OCI-LY1 (cell line): ENCODE results near the gene LRRC71.
A peak's percentile ranks its signal among the peaks of the same experiment; 100 is the strongest.

ENCODE experiments used
- H2AFZ ChIP-seq: fragments of 200-600 bp; sonication (generic), shearing (Covaris generic); 2 replicates; pipeline ENCODE4 v1.6.0; 2014; ENCODE audit warnings: antibody characterized with exemption, mild to moderate bottlenecking, low read length
- H3F3A ChIP-seq: fragments of 200-600 bp; sonication (generic), shearing (Covaris generic); 2 replicates; pipeline ENCODE4 v1.6.0; 2014; ENCODE audit warnings: mild to moderate bottlenecking, antibody characterized with exemption, low read length, moderate library complexity; ENCODE audit not compliant: insufficient read depth
- H3K27ac ChIP-seq: fragments of 200-600 bp; sonication (generic); 2 replicates; pipeline ENCODE4 v1.5.1; 2014; ENCODE audit warnings: low read length, mixed run types, mild to moderate bottlenecking, low read depth; ENCODE audit not compliant: poor library complexity, severe bottlenecking
- H3K27me3 ChIP-seq: fragments of 200-600 bp; sonication (generic); 2 replicates; pipeline ENCODE4 v1.6.0; 2014; ENCODE audit warnings: antibody characterized with exemption, mild to moderate bottlenecking, low read length, moderate library complexity; ENCODE audit not compliant: insufficient read depth
- H3K36me3 ChIP-seq: fragments of 200-600 bp; sonication (generic); 2 replicates; pipeline ENCODE4 v1.6.1; 2014; ENCODE audit warnings: mild to moderate bottlenecking, antibody characterized with exemption, low read length, moderate library complexity, mixed read lengths; ENCODE audit not compliant: insufficient read depth
- H3K4me1 ChIP-seq: fragments of 200-600 bp; sonication (generic); 2 replicates; pipeline ENCODE4 v1.5.1; 2014; ENCODE audit warnings: mild to moderate bottlenecking, low read length, moderate library complexity; ENCODE audit not compliant: insufficient read depth, severe bottlenecking
- H3K4me2 ChIP-seq: fragments of 200-600 bp; sonication (generic), shearing (Covaris generic); 2 replicates; pipeline ENCODE4 v1.6.1; 2014; ENCODE audit warnings: low read length
- H3K4me3 ChIP-seq: fragments of 200-600 bp; sonication (generic); 2 replicates; pipeline ENCODE4 v1.5.1; 2014; ENCODE audit warnings: low read length, low read depth, mild to moderate bottlenecking, mixed read lengths; ENCODE audit not compliant: poor library complexity, severe bottlenecking
- H3K79me2 ChIP-seq: fragments of 200-600 bp; shearing (Covaris generic); 2 replicates; pipeline ENCODE4 v1.6.1; 2016; ENCODE audit warnings: mixed run types, low read length, mixed read lengths; ENCODE audit not compliant: insufficient read depth
- H3K9ac ChIP-seq: fragments of 200-600 bp; sonication (generic), shearing (Covaris generic); 2 replicates; pipeline ENCODE4 v1.6.1; 2014; ENCODE audit warnings: mild to moderate bottlenecking, low read length, mixed read lengths
- H3K9me2 ChIP-seq: fragments of 200-600 bp; sonication (generic), shearing (Covaris generic); 2 replicates; pipeline ENCODE4 v1.6.1; 2014; ENCODE audit warnings: low read depth, mild to moderate bottlenecking, low read length, mixed read lengths
- H3K9me3 ChIP-seq: fragments of 200-600 bp; shearing (Covaris generic); 2 replicates; pipeline ENCODE4 v1.6.1; 2014; ENCODE audit warnings: low read length, mixed read lengths
- H4K20me1 ChIP-seq: fragments of 200-600 bp; sonication (generic), shearing (Covaris generic); 2 replicates; pipeline ENCODE4 v1.6.0; 2016; ENCODE audit warnings: mild to moderate bottlenecking, low read length; ENCODE audit not compliant: insufficient read depth
- EZH2 ChIP-seq: fragments of 200-600 bp; sonication (generic), shearing (Covaris generic); IDR thresholded peaks from 2 replicates; pipeline ENCODE4 v1.8.0; 2017; ENCODE audit warnings: borderline replicate concordance, mixed run types, mild to moderate bottlenecking, antibody characterized with exemption, low read length, moderate library complexity, mixed read lengths
- TF ChIP-seq, protein P1 (sequence below): fragments of 200-600 bp; sonication (generic), shearing (Covaris generic); IDR thresholded peaks from 2 replicates; pipeline ENCODE4 v1.5.1; 2017; ENCODE audit warnings: mild to moderate bottlenecking, antibody characterized with exemption, low read length, moderate library complexity, mixed read lengths

Gene LRRC71

DNA sequence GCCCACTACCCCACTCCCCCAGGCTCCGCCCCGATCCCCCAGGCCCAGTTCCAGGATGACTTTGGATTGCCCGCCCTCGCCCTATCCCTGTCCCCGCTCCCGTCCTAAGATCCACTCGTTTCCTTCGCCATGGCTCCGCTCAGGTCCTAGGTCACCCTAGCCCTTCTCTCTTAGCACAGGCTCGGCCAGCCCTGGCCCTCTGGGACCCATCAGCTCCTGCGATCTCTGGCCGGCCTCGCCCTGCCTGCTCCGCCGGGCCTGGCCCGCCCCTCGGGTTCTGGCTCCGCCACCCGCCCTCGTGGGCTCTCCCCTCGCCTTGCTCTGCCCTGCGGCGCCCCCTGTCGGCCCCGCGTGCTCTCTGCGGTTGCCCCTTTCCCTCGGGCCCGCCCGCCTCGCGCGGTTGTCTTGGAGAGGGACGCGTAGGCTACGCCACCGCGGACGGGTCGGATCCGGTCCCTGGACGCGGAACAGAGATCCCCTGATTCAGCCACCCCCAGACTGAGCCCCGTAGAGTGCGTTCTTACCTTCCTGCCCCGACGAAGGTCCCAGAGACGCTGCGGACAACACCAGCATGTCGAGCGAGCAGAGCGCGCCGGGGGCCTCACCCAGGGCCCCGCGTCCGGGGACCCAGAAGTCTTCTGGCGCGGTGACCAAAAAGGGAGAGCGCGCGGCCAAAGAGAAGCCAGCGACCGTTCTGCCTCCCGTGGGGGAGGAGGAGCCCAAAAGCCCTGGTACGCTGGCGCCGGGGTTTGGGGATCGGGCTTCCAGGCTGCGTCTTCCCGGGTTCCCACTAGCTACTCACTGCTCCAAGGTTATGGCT lies at the start of gene LRRC71:
LRRC71 (plus strand) TSS at position 400 of the 820 bp plus-strand sequence; CDS start at position 572, 172 bp downstream.
- Histone ChIP-seq H3K9me3 (no peaks in the 10 kb centered on the region), H3K36me3 (no peaks in the 10 kb centered on the region), H4K20me1 (no peaks in the 10 kb centered on the region), H3K9ac (no peak within 1 kb of the TSS), H3K4me3 (no peak within 1 kb of the TSS), H3K27me3 (peaks cover 3% of the 10 kb centered on the region; the same call in 1 of the 2 replicates), H2AFZ (no peak within 1 kb of the TSS), H3K4me2 (no peak within 1 kb of the TSS), H3K9me2 (no peaks in the 10 kb centered on the region), H3F3A (no peaks in the 10 kb centered on the region), H3K79me2 (no peaks in the 10 kb centered on the region), H3K4me1 (no peaks in the 10 kb centered on the region), H3K27ac (no peak within 1 kb of the TSS)
- no peak for TF ChIP-seq EZH2
- TF ChIP-seq, protein P1, sequence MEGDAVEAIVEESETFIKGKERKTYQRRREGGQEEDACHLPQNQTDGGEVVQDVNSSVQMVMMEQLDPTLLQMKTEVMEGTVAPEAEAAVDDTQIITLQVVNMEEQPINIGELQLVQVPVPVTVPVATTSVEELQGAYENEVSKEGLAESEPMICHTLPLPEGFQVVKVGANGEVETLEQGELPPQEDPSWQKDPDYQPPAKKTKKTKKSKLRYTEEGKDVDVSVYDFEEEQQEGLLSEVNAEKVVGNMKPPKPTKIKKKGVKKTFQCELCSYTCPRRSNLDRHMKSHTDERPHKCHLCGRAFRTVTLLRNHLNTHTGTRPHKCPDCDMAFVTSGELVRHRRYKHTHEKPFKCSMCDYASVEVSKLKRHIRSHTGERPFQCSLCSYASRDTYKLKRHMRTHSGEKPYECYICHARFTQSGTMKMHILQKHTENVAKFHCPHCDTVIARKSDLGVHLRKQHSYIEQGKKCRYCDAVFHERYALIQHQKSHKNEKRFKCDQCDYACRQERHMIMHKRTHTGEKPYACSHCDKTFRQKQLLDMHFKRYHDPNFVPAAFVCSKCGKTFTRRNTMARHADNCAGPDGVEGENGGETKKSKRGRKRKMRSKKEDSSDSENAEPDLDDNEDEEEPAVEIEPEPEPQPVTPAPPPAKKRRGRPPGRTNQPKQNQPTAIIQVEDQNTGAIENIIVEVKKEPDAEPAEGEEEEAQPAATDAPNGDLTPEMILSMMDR, result peak; percentile 65

DNA sequence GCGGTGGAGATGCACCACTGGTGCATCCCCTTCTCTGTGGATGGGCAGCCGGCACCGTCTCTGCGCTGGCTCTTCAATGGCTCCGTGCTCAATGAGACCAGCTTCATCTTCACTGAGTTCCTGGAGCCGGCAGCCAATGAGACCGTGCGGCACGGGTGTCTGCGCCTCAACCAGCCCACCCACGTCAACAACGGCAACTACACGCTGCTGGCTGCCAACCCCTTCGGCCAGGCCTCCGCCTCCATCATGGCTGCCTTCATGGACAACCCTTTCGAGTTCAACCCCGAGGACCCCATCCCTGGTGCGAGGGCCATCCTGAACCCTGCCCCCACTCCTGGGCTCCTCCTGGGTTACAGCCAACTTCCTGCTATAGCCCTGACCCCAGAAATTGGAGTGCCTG lies 46.8 kb upstream of the LRRC71 start:
- Histone ChIP-seq H3K79me2 (no peaks in the 10 kb centered on the region), H3K4me1 (no peaks in the 10 kb centered on the region), H3K4me2 (no peak overlapping the region), H2AFZ (no peak overlapping the region), H3K4me3 (no peak overlapping the region), H3K36me3 (no peaks in the 10 kb centered on the region), H3K27ac (no peak overlapping the region), H3K27me3 (no peaks in the 10 kb centered on the region; the same call in 1 of the 2 replicates), H3F3A (no peaks in the 10 kb centered on the region), H3K9me2 (no peaks in the 10 kb centered on the region), H3K9ac (no peak overlapping the region), H4K20me1 (no peaks in the 10 kb centered on the region), H3K9me3 (no peaks in the 10 kb centered on the region)
- TF ChIP-seq, protein P1, result no peak
- TF ChIP-seq EZH2, result no peak

DNA sequence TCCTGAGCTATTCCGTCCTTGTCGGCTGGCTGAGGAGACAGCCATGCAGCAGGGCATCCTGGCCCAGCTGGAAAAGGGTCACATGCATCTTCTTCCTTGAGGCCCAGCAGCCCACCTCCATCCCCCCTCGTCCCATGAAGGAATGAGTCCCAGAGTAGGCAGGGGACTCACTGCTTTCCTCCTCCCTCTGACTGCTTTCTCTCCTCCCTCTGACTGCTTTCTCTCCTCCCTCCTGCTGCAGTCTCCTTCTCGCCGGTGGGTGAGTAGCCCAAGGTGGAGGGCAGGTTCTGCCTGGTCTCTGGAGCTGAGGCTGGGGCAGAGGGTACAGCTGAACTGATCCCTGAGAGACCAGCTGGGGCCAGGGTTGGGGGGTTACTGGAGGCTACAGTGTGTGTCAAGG lies 46.3 kb upstream of the LRRC71 start:
- Histone ChIP-seq H3K4me3 (no peak overlapping the region), H3K9me3 (no peaks in the 10 kb centered on the region), H3K27ac (no peak overlapping the region), H3K27me3 (no peaks in the 10 kb centered on the region; the same call in 1 of the 2 replicates), H3K4me2 (no peak overlapping the region), H2AFZ (no peak overlapping the region), H3K36me3 (no peaks in the 10 kb centered on the region), H3K79me2 (no peaks in the 10 kb centered on the region), H3K9ac (no peak overlapping the region), H3F3A (no peaks in the 10 kb centered on the region), H4K20me1 (no peaks in the 10 kb centered on the region), H3K4me1 (no peaks in the 10 kb centered on the region), H3K9me2 (no peaks in the 10 kb centered on the region)
- no peak for TF ChIP-seq EZH2
- TF ChIP-seq, protein P1, result no peak
